ENCODE measurements around the gene IGSF9B.

- TF ChIP-seq CTCF (IDR thresholded peaks at IDR 0.05; ENCODE audit: low read depth, low read length) (no peak), EZH2phosphoT487 (IDR thresholded peaks at IDR 0.05; ENCODE audit: low read depth) (no peak)
These were observed 92.0 kb downstream of the IGSF9B start for GRCh38 chr11:133864756-133865155.

All from OCI-LY3 (cell line).